ENCODE measurements around the gene EPHA7. TPM values are rescaled to one million over a fixed set of nuclear protein-coding genes. Genes with fewer than 3 reads are reported as not detected.

The EPHA7 gene
- total and polyA plus RNA-seq, 2 of the 4 experiments (the other 2 are of a cell fraction), result not detected

DNA sequence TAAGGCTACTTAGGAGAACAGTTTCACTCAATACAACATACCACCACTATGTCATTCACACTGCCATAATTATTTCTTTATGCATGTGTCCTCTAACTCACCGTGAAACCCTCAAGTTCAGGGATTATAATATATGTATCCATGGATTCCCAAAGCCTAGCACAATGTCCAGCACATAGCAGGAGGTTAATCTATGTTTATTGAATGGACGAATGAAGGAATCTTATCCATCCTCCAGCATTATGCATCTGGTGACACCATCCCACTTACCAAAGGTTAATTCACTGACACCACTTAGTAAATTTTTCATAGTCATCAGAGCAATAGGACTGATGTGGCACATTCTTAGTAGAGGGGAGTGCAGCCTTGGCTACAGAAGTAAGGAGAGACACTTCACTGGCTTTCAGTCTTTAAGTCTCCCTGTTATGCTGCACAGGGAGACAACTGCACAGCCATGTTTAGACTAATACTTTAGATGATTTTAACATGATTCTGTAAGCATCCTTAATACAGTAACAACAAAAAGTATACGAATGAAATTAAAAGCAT is 49.7 kb downstream of the EPHA7 start:
- Histone ChIP-seq H2BK20ac (ENCODE audit: low read depth, low read length) (no peak overlapping the region), H3K36me3 (ENCODE audit: control insufficient read depth, insufficient read depth, low read length) (no peaks in the 10 kb centered on the region), H2AK9ac (replicated peaks; ENCODE audit: low read depth, low read length, poor library complexity) (no peak overlapping the region), H3K56ac (ENCODE audit: extremely low read depth, insufficient read depth, low read length) (no peak overlapping the region), H3K27ac (ENCODE audit: insufficient read depth, low read length) (no peak overlapping the region), H4K5ac (ENCODE audit: low read depth, low read length) (no peak overlapping the region), H3K23ac (ENCODE audit: low read depth, low read length) (no peak overlapping the region), H2AK5ac (ENCODE audit: low read depth, low read length) (no peak overlapping the region), H3K9me1 (ENCODE audit: insufficient read depth, low read length) (no peaks in the 10 kb centered on the region), H3K4me2 (ENCODE audit: low read depth, low read length) (no peak overlapping the region), H3K27me3 (ENCODE audit: control insufficient read depth, insufficient read depth, low read length) (no peaks in the 10 kb centered on the region), H3K4me3 (ENCODE audit: insufficient read depth, low read depth, low read length) (no peak overlapping the region), H2BK5ac (ENCODE audit: low read depth, low read length, poor library complexity, severe bottlenecking) (no peak overlapping the region), H2BK120ac (ENCODE audit: low read depth, low read length) (no peak overlapping the region), H3K9ac (ENCODE audit: low read depth, low read length) (no peak overlapping the region), H4K91ac (ENCODE audit: insufficient read depth, low read depth, low read length) (no peak overlapping the region), H3K14ac (replicated peaks; ENCODE audit: low read depth, low read length) (no peak overlapping the region), H3K79me1 (ENCODE audit: low read depth in 1 of 2, low read length in 2 of 2) (no peaks in the 10 kb centered on the region), H4K8ac (ENCODE audit: low read depth in 2 of 2, low read length in 2 of 2) (no peak overlapping the region), H3K4me1 (ENCODE audit: control insufficient read depth, insufficient read depth, low read length) (no peaks in the 10 kb centered on the region), H3K4ac (ENCODE audit: low read depth, low read length) (no peak overlapping the region), H2BK15ac (ENCODE audit: low read depth, low read length) (no peak overlapping the region), H4K20me1 (ENCODE audit: insufficient read depth, low read length) (no peaks in the 10 kb centered on the region), H2AFZ (replicated peaks; ENCODE audit: low read length, poor library complexity) (no peak overlapping the region), H3K9me3 (ENCODE audit: control insufficient read depth, insufficient read depth, low read length) (no peaks in the 10 kb centered on the region), H3K18ac (ENCODE audit: low read depth, low read length) (no peak overlapping the region)
- CTCF ChIA-PET, result no interaction called here
- no CpG with 5 or more reads among the region's 3 CpGs for WGBS, 2 experiments (ENCODE audit: extremely low coverage in 2 of 2, insufficient read length in 1 of 2)
- in situ Hi-C loops (cut with MboI; ENCODE audit: low sequenced_read_pairs), result no loop called here
- no peak for TF ChIP-seq SMC3 (IDR thresholded peaks at IDR 0.05; ENCODE audit: low read depth, low read length)
- no peak for TF ChIP-seq BHLHE40 (IDR thresholded peaks at IDR 0.05; ENCODE audit: low read depth, low read length)
- DNase-seq (no peak), ATAC-seq (ENCODE audit: low read depth) (no peak)
- POLR2A ChIA-PET (ENCODE audit: unreplicated experiment), result no interaction called here
- no TSS peak for BruUV-seq (replicated peaks)
- intact Hi-C loops (cut with micrococcal nuclease), result no loop called here
- dilution Hi-C loops (cut with HindIII; ENCODE audit: low sequenced_read_pairs, unreplicated experiment), result no loop called here
